GM10248 (cell line): Measurements from ENCODE around the gene LRP1-AS.

Experiments
- CTCF ChIA-PET: fragments of 300-600 bp; sonication (Branson Sonifier 250); formaldehyde crosslinking; extraction: SDS; loops from one replicate; lab custom pipeline; 2021; ENCODE audit warnings: antibody characterized with exemption; lab: Yijun Ruan, JAX
- POLR2A ChIA-PET: fragments of 350-650 bp; sonication (Branson Sonifier 250); formaldehyde crosslinking; extraction: SDS; loops from one replicate; lab custom pipeline; 2020; ENCODE audit warnings: antibody characterized with exemption; lab: Yijun Ruan, JAX
- DNase-seq: peaks from one replicate; pipeline ENCODE4 v3.0.0; 2012; ENCODE audit errors: extremely low spot score
- CTCF ChIP-seq: IDR thresholded peaks from 2 replicates; pipeline ENCODE4 v1.5.1; 2012; ENCODE audit warnings: mild to moderate bottlenecking, low read depth; ENCODE audit errors: extremely low read depth, missing control alignments, control extremely low read depth

The LRP1-AS gene

GRCh38 chr12:57096748-57097553 is 50.5 kb downstream of the LRP1-AS start:
- no peak for TF ChIP-seq CTCF
- DNase-seq: no peak
- ChIA-PET CTCF (interaction anchor here (0.9 to 16.3 kb wide), 7 partner anchors 11 to 146 kb away, joined by 3 to 213 read pairs (median 4); partner anchors contain the start of genes NEMP1 and STAT6), POLR2A (no interaction called here)

- ChIA-PET CTCF (interaction anchor here (1.0 to 16.3 kb wide), 3 partner anchors 12 to 36 kb away, joined by 4 to 213 read pairs (median 5); partner anchors contain the start of gene STAT6), POLR2A (no interaction called here)
- no peak for DNase-seq
- no peak for TF ChIP-seq CTCF
Measured at GRCh38 chr12:57096099-57096572, 51.3 kb downstream of the LRP1-AS start.

GRCh38 chr12:57095440-57095839 is 52.0 kb downstream of the LRP1-AS start:
- ChIA-PET CTCF (interaction anchor here (1.1 to 16.3 kb wide), 2 partner anchors 13 to 26 kb away, joined by 5 to 213 read pairs; partner anchors contain the start of gene STAT6), POLR2A (interaction anchor here (1.3 kb wide), 1 partner anchor 16 kb away, joined by 5 read pairs; the partner anchor contains the start of gene NEMP1)
- TF ChIP-seq CTCF: no peak
- DNase-seq: no peak
